Measurements from ENCODE around the gene FPGS. TPM values are rescaled to one million over a fixed set of nuclear protein-coding genes. Genes with fewer than 3 reads are reported as not detected.
A peak's percentile ranks its signal among the peaks of the same experiment; 100 is the strongest.

FPGS gene
- total RNA-seq, 1 donor from 2014 or later = 61.4 TPM

DNA sequence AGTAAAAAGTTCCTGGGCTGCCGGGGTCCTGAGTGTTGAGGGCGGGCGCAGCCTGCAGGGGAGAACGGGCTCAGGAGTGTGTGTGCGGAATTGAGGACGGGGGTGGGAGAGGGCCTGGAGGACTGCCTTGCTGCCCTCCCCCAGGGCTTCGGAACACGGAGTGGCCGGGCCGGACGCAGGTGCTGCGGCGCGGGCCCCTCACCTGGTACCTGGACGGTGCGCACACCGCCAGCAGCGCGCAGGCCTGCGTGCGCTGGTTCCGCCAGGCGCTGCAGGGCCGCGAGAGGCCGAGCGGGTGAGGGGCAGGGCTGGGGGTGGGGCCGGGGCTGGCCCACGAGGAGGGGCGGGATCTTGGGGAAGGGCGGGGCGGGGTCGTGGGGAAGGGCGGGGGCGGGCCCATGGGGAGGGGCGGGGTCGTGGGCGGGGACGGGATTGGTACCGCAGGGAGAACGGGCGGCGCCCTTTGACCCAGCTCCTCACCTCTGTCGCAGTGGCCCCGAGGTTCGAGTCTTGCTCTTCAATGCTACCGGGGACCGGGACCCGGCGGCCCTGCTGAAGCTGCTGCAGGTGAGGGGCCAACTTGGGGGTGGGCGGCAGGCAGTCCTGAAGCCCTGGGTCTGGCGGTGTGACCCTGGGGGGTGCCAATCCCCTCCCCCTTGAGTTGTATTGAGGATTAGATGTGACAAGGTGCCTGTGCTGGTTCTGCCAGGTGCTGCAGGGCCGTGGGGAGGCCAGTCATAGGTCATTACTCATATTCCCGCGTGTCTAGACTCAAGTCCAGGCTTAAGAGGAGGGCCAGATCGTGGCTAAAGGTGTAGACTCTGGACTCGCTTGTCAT lies 7.1 kb downstream of the FPGS start:
- peaks cover 11% of the 10 kb centered on the region for H3K36me3 Mint-ChIP-seq
- TF ChIP-seq, protein P1, sequence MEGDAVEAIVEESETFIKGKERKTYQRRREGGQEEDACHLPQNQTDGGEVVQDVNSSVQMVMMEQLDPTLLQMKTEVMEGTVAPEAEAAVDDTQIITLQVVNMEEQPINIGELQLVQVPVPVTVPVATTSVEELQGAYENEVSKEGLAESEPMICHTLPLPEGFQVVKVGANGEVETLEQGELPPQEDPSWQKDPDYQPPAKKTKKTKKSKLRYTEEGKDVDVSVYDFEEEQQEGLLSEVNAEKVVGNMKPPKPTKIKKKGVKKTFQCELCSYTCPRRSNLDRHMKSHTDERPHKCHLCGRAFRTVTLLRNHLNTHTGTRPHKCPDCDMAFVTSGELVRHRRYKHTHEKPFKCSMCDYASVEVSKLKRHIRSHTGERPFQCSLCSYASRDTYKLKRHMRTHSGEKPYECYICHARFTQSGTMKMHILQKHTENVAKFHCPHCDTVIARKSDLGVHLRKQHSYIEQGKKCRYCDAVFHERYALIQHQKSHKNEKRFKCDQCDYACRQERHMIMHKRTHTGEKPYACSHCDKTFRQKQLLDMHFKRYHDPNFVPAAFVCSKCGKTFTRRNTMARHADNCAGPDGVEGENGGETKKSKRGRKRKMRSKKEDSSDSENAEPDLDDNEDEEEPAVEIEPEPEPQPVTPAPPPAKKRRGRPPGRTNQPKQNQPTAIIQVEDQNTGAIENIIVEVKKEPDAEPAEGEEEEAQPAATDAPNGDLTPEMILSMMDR (IDR thresholded peaks at IDR 0.05; ENCODE audit: unreplicated experiment) = no peak
- H3K9me3 Mint-ChIP-seq = no peaks in the 10 kb centered on the region
- peak overlapping the region; percentile 50 for H3K4me3 Mint-ChIP-seq
- no peaks in the 10 kb centered on the region for H3K27me3 Mint-ChIP-seq (ENCODE audit: low read depth)
- no peak overlapping the region for H3K27ac Mint-ChIP-seq
- H3K4me1 Mint-ChIP-seq = peaks cover 5% of the 10 kb centered on the region
- peak in 1 of 2 experiments; percentile 20 for DNase-seq (ENCODE audit: low spot score in 2 of 2, unreplicated experiment in 2 of 2)

DNA sequence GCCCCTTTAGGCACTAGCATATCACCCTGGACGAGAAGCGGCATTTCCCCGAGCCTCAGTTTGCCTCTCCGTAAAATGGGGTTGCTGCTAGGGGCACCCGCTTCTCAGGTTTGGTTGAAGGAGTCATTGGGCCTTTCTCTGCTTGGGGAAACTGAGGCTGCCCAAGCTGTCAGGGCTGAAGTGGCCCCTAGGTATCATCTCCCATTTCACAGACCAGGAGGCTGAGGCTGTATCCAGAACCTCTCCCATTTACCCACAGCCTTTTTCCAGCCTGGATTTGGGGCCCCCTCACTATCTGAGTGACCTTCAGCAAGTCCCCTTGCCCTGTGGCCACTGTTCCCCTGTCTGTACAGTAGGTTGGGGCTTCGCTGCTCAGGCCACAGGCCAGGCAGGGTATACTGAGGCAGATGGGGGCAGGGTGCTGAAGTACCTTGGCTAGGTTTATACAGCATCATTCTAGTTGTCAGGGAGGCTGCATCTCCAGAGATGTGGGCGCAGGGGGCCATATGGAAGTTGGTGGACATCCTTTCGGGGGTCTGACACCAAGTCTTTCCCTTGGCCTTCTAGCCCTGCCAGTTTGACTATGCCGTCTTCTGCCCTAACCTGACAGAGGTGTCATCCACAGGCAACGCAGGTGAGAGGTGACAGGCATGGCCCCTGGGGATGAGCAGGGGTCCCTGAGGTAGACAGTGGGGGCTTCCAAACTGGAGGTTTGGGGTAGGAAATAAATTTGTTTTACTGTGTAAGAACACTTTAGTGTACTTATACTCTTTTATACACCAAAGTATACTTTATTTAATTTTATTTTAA lies 7.9 kb downstream of the FPGS start:
- Mint-ChIP-seq H3K4me3 (no peak overlapping the region), H3K36me3 (peaks cover 11% of the 10 kb centered on the region), H3K9me3 (no peaks in the 10 kb centered on the region), H3K27ac (no peak overlapping the region), H3K27me3 (ENCODE audit: low read depth) (no peaks in the 10 kb centered on the region), H3K4me1 (peaks cover 5% of the 10 kb centered on the region)
- no peak for DNase-seq (ENCODE audit: low spot score in 2 of 2, unreplicated experiment in 2 of 2)
- TF ChIP-seq, protein P1 (IDR thresholded peaks at IDR 0.05; ENCODE audit: unreplicated experiment) = no peak

DNA sequence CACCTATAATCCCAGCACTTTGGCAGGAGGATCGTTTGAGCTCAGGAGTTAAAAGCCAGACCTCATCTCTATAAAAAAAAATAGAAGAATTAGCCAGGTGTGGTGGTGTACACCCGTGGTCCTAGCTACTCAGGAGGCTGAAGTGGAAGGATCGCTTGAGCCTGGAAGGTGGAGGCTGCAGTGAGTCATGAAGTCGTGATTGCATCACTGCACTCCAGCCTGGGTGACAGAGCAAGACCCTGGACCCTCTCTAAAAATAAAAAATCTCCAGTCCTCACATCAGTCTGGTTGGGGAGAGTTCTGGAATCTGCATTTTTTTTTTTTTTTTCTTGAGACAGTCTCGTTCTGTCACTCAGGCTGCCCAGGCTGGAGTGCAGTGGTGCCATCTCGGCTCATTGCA lies 9.3 kb downstream of the FPGS start:
- H3K27me3 Mint-ChIP-seq (ENCODE audit: low read depth) = no peaks in the 10 kb centered on the region
- no peaks in the 10 kb centered on the region for H3K9me3 Mint-ChIP-seq
- H3K4me3 Mint-ChIP-seq = no peak overlapping the region
- H3K36me3 Mint-ChIP-seq = peaks cover 8% of the 10 kb centered on the region
- peaks cover 5% of the 10 kb centered on the region for H3K4me1 Mint-ChIP-seq
- no peak overlapping the region for H3K27ac Mint-ChIP-seq
- no peak for DNase-seq (ENCODE audit: low spot score in 2 of 2, unreplicated experiment in 2 of 2)
- TF ChIP-seq, protein P1 (IDR thresholded peaks at IDR 0.05; ENCODE audit: unreplicated experiment) = no peak

DNA sequence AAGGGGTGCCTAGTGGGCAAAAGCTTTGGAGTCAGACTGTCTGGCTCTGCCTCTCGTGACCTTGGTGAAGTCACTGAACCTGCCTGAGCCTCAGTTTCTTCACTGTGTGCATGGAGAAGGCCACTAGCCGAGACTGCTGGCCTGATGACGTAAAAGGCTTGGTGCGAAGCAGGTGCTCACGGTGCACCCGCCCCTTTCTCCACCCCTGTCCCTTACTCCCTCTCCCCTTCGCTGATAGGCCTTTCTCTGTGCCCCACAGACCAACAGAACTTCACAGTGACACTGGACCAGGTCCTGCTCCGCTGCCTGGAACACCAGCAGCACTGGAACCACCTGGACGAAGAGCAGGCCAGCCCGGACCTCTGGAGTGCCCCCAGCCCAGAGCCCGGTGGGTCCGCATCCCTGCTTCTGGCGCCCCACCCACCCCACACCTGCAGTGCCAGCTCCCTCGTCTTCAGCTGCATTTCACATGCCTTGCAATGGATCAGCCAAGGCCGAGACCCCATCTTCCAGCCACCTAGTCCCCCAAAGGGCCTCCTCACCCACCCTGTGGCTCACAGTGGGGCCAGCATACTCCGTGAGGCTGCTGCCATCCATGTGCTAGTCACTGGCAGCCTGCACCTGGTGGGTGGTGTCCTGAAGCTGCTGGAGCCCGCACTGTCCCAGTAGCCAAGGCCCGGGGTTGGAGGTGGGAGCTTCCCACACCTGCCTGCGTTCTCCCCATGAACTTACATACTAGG lies 10.4 kb downstream of the FPGS start:
- TF ChIP-seq, protein P1 (IDR thresholded peaks at IDR 0.05; ENCODE audit: unreplicated experiment) = no peak
- Mint-ChIP-seq H3K4me3 (no peak overlapping the region), H3K4me1 (peaks cover 10% of the 10 kb centered on the region), H3K27ac (no peak overlapping the region), H3K36me3 (peaks cover 4% of the 10 kb centered on the region), H3K9me3 (no peaks in the 10 kb centered on the region), H3K27me3 (ENCODE audit: low read depth) (no peaks in the 10 kb centered on the region)
- no peak for DNase-seq (ENCODE audit: low spot score in 2 of 2, unreplicated experiment in 2 of 2)

DNA sequence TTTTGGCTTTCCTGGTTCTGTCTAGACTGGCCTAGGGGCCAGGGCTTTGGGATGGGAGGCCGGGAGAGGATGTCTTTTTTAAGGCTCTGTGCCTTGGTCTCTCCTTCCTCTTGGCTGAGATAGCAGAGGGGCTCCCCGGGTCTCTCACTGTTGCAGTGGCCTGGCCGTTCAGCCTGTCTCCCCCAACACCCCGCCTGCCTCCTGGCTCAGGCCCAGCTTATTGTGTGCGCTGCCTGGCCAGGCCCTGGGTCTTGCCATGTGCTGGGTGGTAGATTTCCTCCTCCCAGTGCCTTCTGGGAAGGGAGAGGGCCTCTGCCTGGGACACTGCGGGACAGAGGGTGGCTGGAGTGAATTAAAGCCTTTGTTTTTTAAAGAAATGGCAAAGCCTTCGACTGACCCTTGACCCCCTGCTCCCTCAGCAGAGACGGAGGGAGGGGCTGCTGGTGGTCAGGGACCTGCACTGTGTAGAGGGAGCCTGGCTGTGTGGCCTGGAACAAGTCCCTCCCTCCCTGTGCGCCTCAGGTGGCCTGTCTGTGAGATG lies 11.1 kb downstream of the FPGS start:
- Mint-ChIP-seq H3K9me3 (no peaks in the 10 kb centered on the region), H3K4me3 (no peak overlapping the region), H3K27me3 (ENCODE audit: low read depth) (no peaks in the 10 kb centered on the region), H3K4me1 (peaks cover 10% of the 10 kb centered on the region), H3K27ac (no peak overlapping the region), H3K36me3 (peaks cover 4% of the 10 kb centered on the region)
- TF ChIP-seq, protein P1 (IDR thresholded peaks at IDR 0.05; ENCODE audit: unreplicated experiment) = no peak
- DNase-seq (ENCODE audit: low spot score in 2 of 2, unreplicated experiment in 2 of 2) = no peak
